ENCODE measurements around the gene ASTN2.

ASTN2 gene

GRCh38 chr9:116991051-116991450 lies 423.8 kb downstream of the ASTN2 start:
- Histone ChIP-seq H3K79me1 (ENCODE audit: low read depth, low read length) (no peaks in the 10 kb centered on the region), H3K4me1 (ENCODE audit: control insufficient read depth in 2 of 2, insufficient read depth in 1 of 2, low read depth in 1 of 2, low read length in 2 of 2) (peaks cover 0 to 2% of the 10 kb centered on the region in 2 donors), H2BK120ac (ENCODE audit: low read depth, low read length) (no peak overlapping the region), H3K27ac (replicated peaks; ENCODE audit: low read length) (no peak overlapping the region), H3K23ac (ENCODE audit: low read depth, low read length, poor library complexity) (no peak overlapping the region), H2AK5ac (ENCODE audit: low read depth, low read length) (no peak overlapping the region), H2AFZ (ENCODE audit: low read length) (no peak overlapping the region), H3K36me3 (replicated peaks in 1 of 2; ENCODE audit: control insufficient read depth in 2 of 2, insufficient read depth in 2 of 2, low read length in 2 of 2) (no peaks in the 10 kb centered on the region), H2BK15ac (ENCODE audit: low read length) (no peak overlapping the region), H3K4me2 (ENCODE audit: insufficient read depth, low read length, poor library complexity, severe bottlenecking) (no peak overlapping the region), H4K91ac (ENCODE audit: low read depth, low read length, poor library complexity) (no peak overlapping the region), H3K27me3 (ENCODE audit: control insufficient read depth in 3 of 3, insufficient read depth in 3 of 3, low read depth in 1 of 3, low read length in 3 of 3) (no peaks in the 10 kb centered on the region), H2BK12ac (ENCODE audit: low read length) (no peak overlapping the region), H3K4ac (ENCODE audit: low read length) (no peak overlapping the region), H3K18ac (ENCODE audit: low read length) (no peak overlapping the region), H3K9ac (ENCODE audit: low read depth, low read length, poor library complexity) (no peak overlapping the region), H2BK5ac (ENCODE audit: low read length) (no peak overlapping the region), H4K8ac (ENCODE audit: low read depth, low read length) (no peak overlapping the region), H3K9me3 (replicated peaks in 1 of 2; ENCODE audit: control insufficient read depth in 2 of 2, insufficient read depth in 1 of 2, low read depth in 1 of 2, low read length in 2 of 2) (peaks cover 0 to 2% of the 10 kb centered on the region in 2 donors), H3K14ac (ENCODE audit: low read length) (no peak overlapping the region), H3K4me3 (ENCODE audit: low read length in 2 of 2) (no peak overlapping the region)
- no peak for DNase-seq (ENCODE audit: low spot score)
- WGBS, 2 donors (ENCODE audit: extremely low coverage in 2 of 2, insufficient read length in 2 of 2, insufficient replicate concordance in 1 of 2) = no CpG with 5 or more reads among the region's 2 CpGs

- Histone ChIP-seq H2BK15ac (ENCODE audit: low read length) (no peak overlapping the region), H3K4me2 (ENCODE audit: insufficient read depth, low read length, poor library complexity, severe bottlenecking) (no peak overlapping the region), H3K23ac (ENCODE audit: low read depth, low read length, poor library complexity) (no peak overlapping the region), H3K4ac (ENCODE audit: low read length) (no peak overlapping the region), H2BK5ac (ENCODE audit: low read length) (no peak overlapping the region), H3K9ac (ENCODE audit: low read depth, low read length, poor library complexity) (no peak overlapping the region), H3K9me3 (replicated peaks in 1 of 2; ENCODE audit: control insufficient read depth in 2 of 2, insufficient read depth in 1 of 2, low read depth in 1 of 2, low read length in 2 of 2) (peaks cover 0 to 2% of the 10 kb centered on the region in 2 donors), H2AFZ (ENCODE audit: low read length) (no peak overlapping the region), H2BK120ac (ENCODE audit: low read depth, low read length) (no peak overlapping the region), H4K8ac (ENCODE audit: low read depth, low read length) (no peak overlapping the region), H2BK12ac (ENCODE audit: low read length) (no peak overlapping the region), H3K27ac (replicated peaks; ENCODE audit: low read length) (no peak overlapping the region), H3K4me1 (ENCODE audit: control insufficient read depth in 2 of 2, insufficient read depth in 1 of 2, low read depth in 1 of 2, low read length in 2 of 2) (peaks cover 0 to 2% of the 10 kb centered on the region in 2 donors), H3K4me3 (ENCODE audit: low read length in 2 of 2) (no peak overlapping the region), H3K36me3 (replicated peaks in 1 of 2; ENCODE audit: control insufficient read depth in 2 of 2, insufficient read depth in 2 of 2, low read length in 2 of 2) (no peaks in the 10 kb centered on the region), H3K27me3 (ENCODE audit: control insufficient read depth in 3 of 3, insufficient read depth in 3 of 3, low read depth in 1 of 3, low read length in 3 of 3) (no peaks in the 10 kb centered on the region), H3K79me1 (ENCODE audit: low read depth, low read length) (no peaks in the 10 kb centered on the region), H3K14ac (ENCODE audit: low read length) (no peak overlapping the region), H4K91ac (ENCODE audit: low read depth, low read length, poor library complexity) (no peak overlapping the region), H3K18ac (ENCODE audit: low read length) (no peak overlapping the region), H2AK5ac (ENCODE audit: low read depth, low read length) (no peak overlapping the region)
- DNase-seq (ENCODE audit: low spot score) = no peak
- WGBS, 2 donors (ENCODE audit: extremely low coverage in 2 of 2, insufficient read length in 2 of 2, insufficient replicate concordance in 1 of 2) = no CpG with 5 or more reads among the region's 1 CpG
Measured at GRCh38 chr9:116990592-116990991, 424.3 kb downstream of the ASTN2 start.

- no peak overlapping the region for H2BK5ac ChIP-seq (ENCODE audit: low read length)
- no peak for DNase-seq (ENCODE audit: low spot score)
- H2BK120ac ChIP-seq (ENCODE audit: low read depth, low read length) = no peak overlapping the region
- WGBS, 2 donors (ENCODE audit: extremely low coverage in 2 of 2, insufficient read length in 2 of 2, insufficient replicate concordance in 1 of 2) = no CpG with 5 or more reads among the region's 5 CpGs
- H2BK12ac ChIP-seq (ENCODE audit: low read length) = no peak overlapping the region
- no peaks in the 10 kb centered on the region for H3K9me3 ChIP-seq (replicated peaks in 1 of 2; ENCODE audit: control insufficient read depth in 2 of 2, insufficient read depth in 1 of 2, low read depth in 1 of 2, low read length in 2 of 2)
- no peak overlapping the region for H3K4ac ChIP-seq (ENCODE audit: low read length)
- no peak overlapping the region for H3K23ac ChIP-seq (ENCODE audit: low read depth, low read length, poor library complexity)
- no peak overlapping the region for H4K8ac ChIP-seq (ENCODE audit: low read depth, low read length)
- no peaks in the 10 kb centered on the region for H3K4me1 ChIP-seq (ENCODE audit: control insufficient read depth in 2 of 2, insufficient read depth in 1 of 2, low read depth in 1 of 2, low read length in 2 of 2)
- no peak overlapping the region for H3K18ac ChIP-seq (ENCODE audit: low read length)
- no peak overlapping the region for H2AFZ ChIP-seq (ENCODE audit: low read length)
- no peak overlapping the region for H2AK5ac ChIP-seq (ENCODE audit: low read depth, low read length)
- H3K4me3 ChIP-seq (ENCODE audit: low read length in 2 of 2) = no peak overlapping the region
- no peak overlapping the region for H3K14ac ChIP-seq (ENCODE audit: low read length)
- no peaks in the 10 kb centered on the region for H3K79me1 ChIP-seq (ENCODE audit: low read depth, low read length)
- no peak overlapping the region for H3K27ac ChIP-seq (replicated peaks; ENCODE audit: low read length)
- no peak overlapping the region for H3K9ac ChIP-seq (ENCODE audit: low read depth, low read length, poor library complexity)
- no peak overlapping the region for H3K4me2 ChIP-seq (ENCODE audit: insufficient read depth, low read length, poor library complexity, severe bottlenecking)
- no peaks in the 10 kb centered on the region for H3K36me3 ChIP-seq (replicated peaks in 1 of 2; ENCODE audit: control insufficient read depth in 2 of 2, insufficient read depth in 2 of 2, low read length in 2 of 2)
- no peak overlapping the region for H4K91ac ChIP-seq (ENCODE audit: low read depth, low read length, poor library complexity)
- no peaks in the 10 kb centered on the region for H3K27me3 ChIP-seq (ENCODE audit: control insufficient read depth in 3 of 3, insufficient read depth in 3 of 3, low read depth in 1 of 3, low read length in 3 of 3)
- H2BK15ac ChIP-seq (ENCODE audit: low read length) = no peak overlapping the region
Measured at GRCh38 chr9:116987721-116988485, 427.0 kb downstream of the ASTN2 start.

- Histone ChIP-seq H3K9ac (ENCODE audit: low read depth, low read length, poor library complexity) (no peak overlapping the region), H3K36me3 (replicated peaks in 1 of 2; ENCODE audit: control insufficient read depth in 2 of 2, insufficient read depth in 2 of 2, low read length in 2 of 2) (no peaks in the 10 kb centered on the region), H2BK15ac (ENCODE audit: low read length) (no peak overlapping the region), H3K27me3 (ENCODE audit: control insufficient read depth in 3 of 3, insufficient read depth in 3 of 3, low read depth in 1 of 3, low read length in 3 of 3) (no peaks in the 10 kb centered on the region), H3K4ac (ENCODE audit: low read length) (no peak overlapping the region), H3K4me1 (ENCODE audit: control insufficient read depth in 2 of 2, insufficient read depth in 1 of 2, low read depth in 1 of 2, low read length in 2 of 2) (no peaks in the 10 kb centered on the region), H3K4me2 (ENCODE audit: insufficient read depth, low read length, poor library complexity, severe bottlenecking) (no peak overlapping the region), H3K9me3 (replicated peaks in 1 of 2; ENCODE audit: control insufficient read depth in 2 of 2, insufficient read depth in 1 of 2, low read depth in 1 of 2, low read length in 2 of 2) (no peaks in the 10 kb centered on the region), H4K8ac (ENCODE audit: low read depth, low read length) (no peak overlapping the region), H2AK5ac (ENCODE audit: low read depth, low read length) (no peak overlapping the region), H2BK120ac (ENCODE audit: low read depth, low read length) (no peak overlapping the region), H3K14ac (ENCODE audit: low read length) (no peak overlapping the region), H2BK5ac (ENCODE audit: low read length) (no peak overlapping the region), H3K23ac (ENCODE audit: low read depth, low read length, poor library complexity) (no peak overlapping the region), H2AFZ (ENCODE audit: low read length) (no peak overlapping the region), H3K4me3 (ENCODE audit: low read length in 2 of 2) (no peak overlapping the region), H3K79me1 (ENCODE audit: low read depth, low read length) (no peaks in the 10 kb centered on the region), H3K27ac (replicated peaks; ENCODE audit: low read length) (no peak overlapping the region), H2BK12ac (ENCODE audit: low read length) (no peak overlapping the region), H3K18ac (ENCODE audit: low read length) (no peak overlapping the region), H4K91ac (ENCODE audit: low read depth, low read length, poor library complexity) (no peak overlapping the region)
- DNase-seq (ENCODE audit: low spot score) = no peak
- no CpG with 5 or more reads among the region's 7 CpGs for WGBS, 2 donors (ENCODE audit: extremely low coverage in 2 of 2, insufficient read length in 2 of 2, insufficient replicate concordance in 1 of 2)
Measured at GRCh38 chr9:116986015-116986414, 428.8 kb downstream of the ASTN2 start.
